ENCODE results near the gene TMEM235. TPM values are rescaled to one million over a fixed set of nuclear protein-coding genes. Genes with fewer than 3 reads are reported as not detected.
A peak's percentile ranks its signal among the peaks of the same experiment; 100 is the strongest.

TMEM235 gene
- total and polyA plus RNA-seq, 9 of the 15 experiments (the other 6 are each of a cell fraction or from before 2014, with no cell fraction given), result not detected

DNA sequence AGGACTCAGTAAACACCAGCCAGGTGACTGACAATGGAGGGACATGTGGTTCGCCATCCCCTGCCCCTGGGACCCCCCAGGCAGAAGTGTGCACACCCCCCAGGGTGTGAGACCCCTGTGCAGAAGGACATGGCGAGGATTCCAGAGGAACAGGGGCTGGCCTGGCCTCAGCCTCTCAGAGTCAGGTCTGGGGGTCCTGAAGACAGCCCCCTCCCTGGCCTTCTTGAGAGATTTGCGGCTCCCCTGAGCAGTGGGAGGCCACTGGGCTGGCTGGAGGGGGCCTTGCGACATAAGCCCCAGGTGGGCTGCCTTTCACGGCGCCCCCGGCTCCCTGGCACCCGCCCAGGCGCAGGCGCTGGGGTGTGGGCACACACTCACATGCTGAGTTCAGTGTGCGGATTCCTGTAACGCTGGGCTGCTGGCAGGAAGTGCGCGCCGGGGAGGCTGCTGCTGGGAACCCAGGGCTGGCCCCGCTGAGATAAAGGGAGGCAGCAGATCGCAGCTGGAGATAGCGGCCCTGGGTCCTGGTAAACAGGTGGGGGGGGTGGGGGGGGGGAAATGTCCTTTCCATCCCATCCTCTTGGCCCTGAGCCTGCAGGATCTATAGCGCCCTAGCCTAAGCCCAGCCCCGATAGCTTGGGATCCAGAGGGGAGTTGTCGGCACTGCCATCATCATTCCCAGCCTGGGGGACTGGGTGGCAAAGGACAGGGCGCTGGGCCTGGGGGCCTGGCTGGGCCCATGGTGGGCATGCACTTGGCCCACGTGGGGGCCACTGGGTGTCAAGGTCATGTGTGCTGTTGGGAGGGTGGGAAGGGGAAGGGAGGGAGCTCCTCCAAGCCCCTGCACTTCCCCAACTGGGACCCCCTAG, 27.1 kb downstream of the TMEM235 start (continued):
- TF ChIP-seq ESRRB (CRISPR knock-in tag; IDR thresholded peaks at IDR 0.05; ENCODE audit: borderline replicate concordance) (no peak), NR2F6 (CRISPR knock-in tag; IDR thresholded peaks at IDR 0.05) (no peak), SREBF2 (CRISPR knock-in tag; IDR thresholded peaks at IDR 0.05) (no peak), HMG20B (CRISPR knock-in tag; IDR thresholded peaks at IDR 0.05) (no peak), PRPF4 (IDR thresholded peaks at IDR 0.05; ENCODE audit: insufficient read depth, low read depth, low read length, poor library complexity, severe bottlenecking) (no peak), ASH1L (IDR thresholded peaks at IDR 0.05; ENCODE audit: borderline replicate concordance, low read depth, partially characterized antibody) (no peak), E2F3 (CRISPR knock-in tag; IDR thresholded peaks at IDR 0.05) (no peak; the same call in 1 of the 2 replicates), TFAM (CRISPR knock-in tag; conservative IDR thresholded peaks at IDR 0.05) (no peak), SMARCB1 (IDR thresholded peaks at IDR 0.05; ENCODE audit: insufficient read length, low read depth) (no peak), ZZZ3 (IDR thresholded peaks at IDR 0.05) (no peak), HNRNPL (IDR thresholded peaks at IDR 0.05; ENCODE audit: low read depth, low read length) (peak; percentile 79; the same call in 1 of the 2 replicates), HNRNPH1 (optimal IDR thresholded peaks at IDR 0.05; ENCODE audit: low read depth, low read length) (no peak), HDGF (IDR thresholded peaks at IDR 0.05) (0 out of 2 replicates have a peak, but pooled peaks have one; percentile 14), BRD9 (IDR thresholded peaks at IDR 0.05; ENCODE audit: low read depth, partially characterized antibody) (no peak)
- TF ChIP-seq, protein P1, sequence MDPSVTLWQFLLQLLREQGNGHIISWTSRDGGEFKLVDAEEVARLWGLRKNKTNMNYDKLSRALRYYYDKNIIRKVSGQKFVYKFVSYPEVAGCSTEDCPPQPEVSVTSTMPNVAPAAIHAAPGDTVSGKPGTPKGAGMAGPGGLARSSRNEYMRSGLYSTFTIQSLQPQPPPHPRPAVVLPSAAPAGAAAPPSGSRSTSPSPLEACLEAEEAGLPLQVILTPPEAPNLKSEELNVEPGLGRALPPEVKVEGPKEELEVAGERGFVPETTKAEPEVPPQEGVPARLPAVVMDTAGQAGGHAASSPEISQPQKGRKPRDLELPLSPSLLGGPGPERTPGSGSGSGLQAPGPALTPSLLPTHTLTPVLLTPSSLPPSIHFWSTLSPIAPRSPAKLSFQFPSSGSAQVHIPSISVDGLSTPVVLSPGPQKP (CRISPR knock-in tag; IDR thresholded peaks at IDR 0.05), result no peak
- TF ChIP-seq, protein P2, sequence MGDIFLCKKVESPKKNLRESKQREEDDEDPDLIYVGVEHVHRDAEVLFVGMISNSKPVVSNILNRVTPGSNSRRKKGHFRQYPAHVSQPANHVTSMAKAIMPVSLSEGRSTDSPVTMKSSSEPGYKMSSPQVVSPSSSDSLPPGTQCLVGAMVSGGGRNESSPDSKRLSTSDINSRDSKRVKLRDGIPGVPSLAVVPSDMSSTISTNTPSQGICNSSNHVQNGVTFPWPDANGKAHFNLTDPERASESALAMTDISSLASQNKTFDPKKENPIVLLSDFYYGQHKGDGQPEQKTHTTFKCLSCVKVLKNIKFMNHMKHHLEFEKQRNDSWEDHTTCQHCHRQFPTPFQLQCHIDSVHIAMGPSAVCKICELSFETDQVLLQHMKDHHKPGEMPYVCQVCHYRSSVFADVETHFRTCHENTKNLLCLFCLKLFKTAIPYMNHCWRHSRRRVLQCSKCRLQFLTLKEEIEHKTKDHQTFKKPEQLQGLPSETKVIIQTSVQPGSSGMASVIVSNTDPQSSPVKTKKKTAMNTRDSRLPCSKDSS (IDR thresholded peaks at IDR 0.05; ENCODE audit: low read depth, partially characterized antibody), result no peak
- TF ChIP-seq, protein P3, sequence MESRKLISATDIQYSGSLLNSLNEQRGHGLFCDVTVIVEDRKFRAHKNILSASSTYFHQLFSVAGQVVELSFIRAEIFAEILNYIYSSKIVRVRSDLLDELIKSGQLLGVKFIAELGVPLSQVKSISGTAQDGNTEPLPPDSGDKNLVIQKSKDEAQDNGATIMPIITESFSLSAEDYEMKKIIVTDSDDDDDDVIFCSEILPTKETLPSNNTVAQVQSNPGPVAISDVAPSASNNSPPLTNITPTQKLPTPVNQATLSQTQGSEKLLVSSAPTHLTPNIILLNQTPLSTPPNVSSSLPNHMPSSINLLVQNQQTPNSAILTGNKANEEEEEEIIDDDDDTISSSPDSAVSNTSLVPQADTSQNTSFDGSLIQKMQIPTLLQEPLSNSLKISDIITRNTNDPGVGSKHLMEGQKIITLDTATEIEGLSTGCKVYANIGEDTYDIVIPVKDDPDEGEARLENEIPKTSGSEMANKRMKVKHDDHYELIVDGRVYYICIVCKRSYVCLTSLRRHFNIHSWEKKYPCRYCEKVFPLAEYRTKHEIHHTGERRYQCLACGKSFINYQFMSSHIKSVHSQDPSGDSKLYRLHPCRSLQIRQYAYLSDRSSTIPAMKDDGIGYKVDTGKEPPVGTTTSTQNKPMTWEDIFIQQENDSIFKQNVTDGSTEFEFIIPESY (CRISPR knock-in tag; IDR thresholded peaks at IDR 0.05), result no peak
- TF ChIP-seq, protein P4, sequence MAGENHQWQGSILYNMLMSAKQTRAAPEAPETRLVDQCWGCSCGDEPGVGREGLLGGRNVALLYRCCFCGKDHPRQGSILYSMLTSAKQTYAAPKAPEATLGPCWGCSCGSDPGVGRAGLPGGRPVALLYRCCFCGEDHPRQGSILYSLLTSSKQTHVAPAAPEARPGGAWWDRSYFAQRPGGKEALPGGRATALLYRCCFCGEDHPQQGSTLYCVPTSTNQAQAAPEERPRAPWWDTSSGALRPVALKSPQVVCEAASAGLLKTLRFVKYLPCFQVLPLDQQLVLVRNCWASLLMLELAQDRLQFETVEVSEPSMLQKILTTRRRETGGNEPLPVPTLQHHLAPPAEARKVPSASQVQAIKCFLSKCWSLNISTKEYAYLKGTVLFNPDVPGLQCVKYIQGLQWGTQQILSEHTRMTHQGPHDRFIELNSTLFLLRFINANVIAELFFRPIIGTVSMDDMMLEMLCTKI (IDR thresholded peaks at IDR 0.05; ENCODE audit: partially characterized antibody), result no peak
- TF ChIP-seq, protein P5, sequence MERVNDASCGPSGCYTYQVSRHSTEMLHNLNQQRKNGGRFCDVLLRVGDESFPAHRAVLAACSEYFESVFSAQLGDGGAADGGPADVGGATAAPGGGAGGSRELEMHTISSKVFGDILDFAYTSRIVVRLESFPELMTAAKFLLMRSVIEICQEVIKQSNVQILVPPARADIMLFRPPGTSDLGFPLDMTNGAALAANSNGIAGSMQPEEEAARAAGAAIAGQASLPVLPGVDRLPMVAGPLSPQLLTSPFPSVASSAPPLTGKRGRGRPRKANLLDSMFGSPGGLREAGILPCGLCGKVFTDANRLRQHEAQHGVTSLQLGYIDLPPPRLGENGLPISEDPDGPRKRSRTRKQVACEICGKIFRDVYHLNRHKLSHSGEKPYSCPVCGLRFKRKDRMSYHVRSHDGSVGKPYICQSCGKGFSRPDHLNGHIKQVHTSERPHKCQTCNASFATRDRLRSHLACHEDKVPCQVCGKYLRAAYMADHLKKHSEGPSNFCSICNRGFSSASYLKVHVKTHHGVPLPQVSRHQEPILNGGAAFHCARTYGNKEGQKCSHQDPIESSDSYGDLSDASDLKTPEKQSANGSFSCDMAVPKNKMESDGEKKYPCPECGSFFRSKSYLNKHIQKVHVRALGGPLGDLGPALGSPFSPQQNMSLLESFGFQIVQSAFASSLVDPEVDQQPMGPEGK (CRISPR knock-in tag; IDR thresholded peaks at IDR 0.05; ENCODE audit: borderline replicate concordance), result no peak
